Stimulated activated CD4-positive, alpha-beta T cell treated with anti-CD3 and anti-CD28 coated beads, Interleukin-1b, Interleukin-23, amount 100 ng/mL, for 24 hours (primary cell): ENCODE results near the gene RPS15.
"Not testable (repeated sequence)": the region's sequence is repeated elsewhere in the genome, so short reads cannot be mapped to it uniquely, and the experiment has no call there.

Experiments
- DNase-seq, 4 experiments: peaks; one replicate each; pipeline ENCODE4 v3.0.0-alpha.2; 2020; ENCODE audit warnings: low read depth in 4 of 4, low spot score in 1 of 4

RPS15 gene

DNA sequence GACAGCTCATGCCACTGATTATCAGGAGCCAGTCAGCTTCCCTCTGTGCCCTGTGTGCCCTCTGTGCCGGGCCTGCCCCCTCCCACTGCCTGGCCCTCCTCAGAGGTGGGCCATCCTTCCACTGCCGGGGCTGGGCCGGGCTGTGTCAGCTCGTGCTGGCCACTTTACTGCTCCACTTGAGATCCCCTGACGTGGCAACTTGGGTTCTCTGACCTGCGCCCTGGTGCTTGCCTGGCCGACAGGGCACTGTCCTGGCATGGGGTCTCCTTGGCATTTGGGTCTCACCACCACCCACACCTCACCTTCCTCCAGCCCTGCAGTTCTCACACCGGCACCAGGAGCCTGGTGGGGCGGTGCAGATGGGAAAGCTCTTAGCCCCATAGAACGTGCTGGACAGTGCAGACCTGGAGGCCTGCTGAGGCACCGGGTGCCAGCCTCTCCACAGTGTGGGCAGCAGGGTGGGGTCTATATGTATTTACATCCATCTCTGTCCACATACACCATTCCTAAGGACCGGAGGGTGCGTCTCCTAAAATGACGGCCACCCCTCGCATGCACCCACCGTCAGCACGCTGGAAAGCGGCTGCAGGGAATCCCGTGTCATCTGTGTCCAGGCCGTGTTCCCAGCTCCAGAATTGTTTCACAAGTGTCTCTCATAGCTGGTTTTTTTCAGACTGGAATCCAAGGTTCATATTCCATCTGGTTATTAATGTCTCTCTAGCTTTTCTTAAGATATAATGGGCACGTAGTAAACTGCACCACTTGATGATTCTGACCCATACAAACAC lies 19.1 kb upstream of the RPS15 start:
- DNase-seq, result no peak

DNA sequence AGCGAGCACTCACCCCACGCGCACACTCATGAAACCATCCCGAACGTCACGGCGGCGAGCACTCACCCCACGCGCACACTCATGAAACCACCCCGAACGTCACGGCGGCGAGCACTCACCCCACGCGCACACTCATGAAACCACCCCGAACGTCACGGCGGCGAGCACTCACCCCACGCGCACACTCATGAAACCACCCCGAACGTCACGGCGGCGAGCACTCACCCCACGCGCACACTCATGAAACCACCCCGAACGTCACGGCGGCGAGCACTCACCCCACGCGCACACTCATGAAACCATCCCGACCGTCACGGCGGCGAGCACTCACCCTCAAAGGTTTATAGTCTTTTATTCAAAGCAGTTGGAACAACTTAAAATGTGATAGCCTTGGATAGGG lies 18.1 kb upstream of the RPS15 start:
- not testable (repeated sequence) for DNase-seq

DNA sequence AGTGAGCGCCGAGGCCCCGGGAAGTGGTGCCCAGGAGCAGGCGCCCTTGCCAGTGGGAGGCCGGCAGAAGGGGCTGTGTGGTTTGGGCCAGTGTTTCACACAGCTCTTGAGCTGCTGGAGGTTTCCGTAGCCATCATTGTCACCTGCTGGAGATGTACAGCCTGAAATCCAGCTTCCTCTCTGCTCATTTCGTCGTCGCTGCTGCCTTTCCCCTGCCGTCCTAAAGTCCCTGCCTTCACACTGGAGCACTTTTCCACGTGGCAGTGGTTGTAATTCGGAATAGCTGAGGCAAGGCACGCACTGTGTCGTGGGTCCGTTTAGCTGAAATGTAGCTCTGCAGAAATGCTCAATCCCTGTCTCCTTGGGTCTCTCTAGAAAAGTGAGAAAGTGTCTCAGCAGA lies 17.6 kb upstream of the RPS15 start:
- DNase-seq, result no peak

DNA sequence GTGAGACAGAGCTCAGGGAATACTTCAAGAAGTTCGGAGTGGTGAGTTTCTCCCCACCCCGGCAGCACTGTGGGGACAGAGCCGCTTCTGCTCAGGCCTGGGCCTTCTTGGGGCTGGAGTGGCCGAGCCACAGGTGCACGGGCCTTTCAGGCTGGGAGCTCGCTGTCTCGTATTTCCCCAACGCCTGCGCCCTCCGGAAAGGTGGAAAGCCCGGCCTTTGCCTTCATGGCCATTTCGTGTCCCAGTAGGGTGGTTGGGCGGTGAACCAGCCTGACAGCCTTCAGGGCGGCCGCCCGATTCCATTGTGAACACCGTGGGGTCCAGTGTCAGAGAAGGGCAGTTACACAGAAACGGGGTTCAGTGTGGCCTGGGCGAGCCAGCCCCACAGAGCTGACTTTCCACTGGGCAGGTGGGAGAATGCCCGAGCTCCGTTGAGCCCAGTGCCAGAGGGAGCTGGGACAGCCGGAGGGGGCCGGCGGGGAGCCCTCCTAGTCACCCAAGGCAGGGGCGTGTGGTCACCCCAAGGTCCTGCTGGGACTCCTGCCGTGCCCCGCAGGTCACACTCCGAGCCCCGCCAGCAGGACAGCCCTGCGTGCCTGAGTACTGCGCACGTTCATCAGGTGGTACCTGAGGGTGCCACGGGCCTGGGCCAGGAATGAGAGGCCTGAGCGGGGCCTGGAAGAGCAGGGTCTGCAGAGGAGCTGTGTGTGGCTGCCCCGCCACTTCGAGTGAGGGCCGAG lies 16.8 kb upstream of the RPS15 start:
- DNase-seq, result no peak

DNA sequence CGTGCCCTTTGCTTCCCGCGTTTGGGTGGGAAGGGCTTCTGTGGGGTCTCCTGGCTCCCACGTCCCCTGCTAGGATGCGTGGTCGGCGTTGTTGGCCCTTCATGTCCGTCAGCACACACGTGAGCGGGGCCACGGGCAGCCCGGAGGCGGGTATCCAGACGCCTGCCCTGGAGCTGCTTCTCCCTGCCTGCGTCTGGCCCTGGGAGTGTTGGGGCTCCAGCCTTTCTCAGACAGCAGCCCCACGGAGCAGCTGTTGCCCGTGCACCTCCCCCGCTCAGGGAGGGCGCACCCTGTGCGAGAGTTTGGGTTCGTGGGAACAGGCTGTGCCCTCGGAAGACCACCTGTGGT lies 16.3 kb upstream of the RPS15 start:
- no peak for DNase-seq

DNA sequence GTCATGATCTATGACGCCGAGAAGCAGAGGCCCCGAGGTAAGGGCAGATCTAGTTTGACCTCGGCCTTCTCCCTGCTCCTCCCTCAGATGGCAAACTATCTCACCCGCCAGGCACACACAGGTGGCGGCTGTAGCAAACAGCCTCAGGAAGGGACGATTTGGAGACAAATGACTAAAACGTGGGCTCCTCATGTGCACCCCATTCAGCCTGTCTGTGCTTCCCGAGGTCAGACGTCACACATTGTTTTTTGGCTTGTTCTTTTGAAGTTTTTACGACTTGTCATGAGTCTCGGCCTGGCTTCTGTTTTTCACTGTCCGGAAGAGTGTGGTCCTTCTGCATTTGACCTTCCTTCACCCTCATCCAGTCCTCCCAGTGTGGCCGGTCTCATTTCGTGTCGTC lies 15.8 kb upstream of the RPS15 start:
- DNase-seq, result no peak

DNA sequence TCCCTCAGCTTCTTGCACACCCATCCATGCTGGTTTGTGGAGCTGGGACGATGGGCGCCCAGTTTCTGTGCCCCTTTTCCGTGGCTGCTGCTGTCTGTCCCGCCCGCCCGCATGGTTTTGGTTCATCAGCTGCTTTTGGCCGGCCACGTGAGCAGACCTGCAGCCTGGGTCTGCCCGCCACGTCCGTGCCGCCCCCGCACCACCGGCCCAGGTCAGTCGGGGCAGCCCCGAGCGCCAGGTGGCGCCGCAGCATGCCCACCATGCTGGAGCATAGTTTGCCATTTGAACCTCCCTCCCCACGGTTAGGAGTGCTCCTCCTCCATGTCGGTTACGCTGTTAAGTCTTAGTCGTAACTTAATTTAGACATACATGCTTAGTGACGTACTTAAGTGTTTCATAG lies 15.3 kb upstream of the RPS15 start:
- DNase-seq, result no peak

DNA sequence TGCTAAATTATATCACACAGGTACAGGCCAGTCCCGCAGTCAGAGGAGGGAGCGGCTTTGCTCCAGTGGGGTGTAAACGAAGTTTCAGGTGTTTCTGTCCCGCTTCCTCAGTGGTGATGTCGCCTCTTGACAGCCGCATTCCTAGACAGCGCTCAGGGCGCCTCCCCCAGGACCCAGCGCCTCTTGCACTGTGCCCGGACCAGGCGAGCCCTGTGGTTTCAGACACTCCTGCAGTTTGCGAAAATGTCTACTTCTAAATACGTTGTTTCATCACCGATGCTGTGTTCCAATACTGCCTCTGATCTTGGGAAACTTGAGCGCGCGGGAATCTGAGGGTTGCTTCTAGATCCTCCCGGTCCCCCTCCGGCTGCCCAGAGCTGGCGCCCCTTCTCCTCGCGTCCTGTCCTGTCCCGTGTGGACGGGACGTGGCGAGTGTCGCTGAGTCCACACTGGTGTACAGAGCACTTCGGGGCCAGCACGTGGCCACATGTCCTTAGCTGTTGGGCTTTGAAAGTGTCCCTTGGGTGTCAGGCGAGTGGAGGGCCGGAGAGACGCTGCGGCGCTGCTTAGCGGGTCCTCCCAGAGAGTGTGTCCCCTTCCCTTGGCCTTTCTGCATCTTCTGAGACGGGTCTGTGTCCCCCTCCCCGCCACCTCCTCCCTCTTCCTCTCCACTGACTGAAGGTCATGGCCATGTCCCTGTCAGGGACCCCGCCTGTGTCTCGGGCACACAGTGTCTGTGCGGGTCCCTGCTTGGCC lies 14.6 kb upstream of the RPS15 start:
- DNase-seq, result no peak

DNA sequence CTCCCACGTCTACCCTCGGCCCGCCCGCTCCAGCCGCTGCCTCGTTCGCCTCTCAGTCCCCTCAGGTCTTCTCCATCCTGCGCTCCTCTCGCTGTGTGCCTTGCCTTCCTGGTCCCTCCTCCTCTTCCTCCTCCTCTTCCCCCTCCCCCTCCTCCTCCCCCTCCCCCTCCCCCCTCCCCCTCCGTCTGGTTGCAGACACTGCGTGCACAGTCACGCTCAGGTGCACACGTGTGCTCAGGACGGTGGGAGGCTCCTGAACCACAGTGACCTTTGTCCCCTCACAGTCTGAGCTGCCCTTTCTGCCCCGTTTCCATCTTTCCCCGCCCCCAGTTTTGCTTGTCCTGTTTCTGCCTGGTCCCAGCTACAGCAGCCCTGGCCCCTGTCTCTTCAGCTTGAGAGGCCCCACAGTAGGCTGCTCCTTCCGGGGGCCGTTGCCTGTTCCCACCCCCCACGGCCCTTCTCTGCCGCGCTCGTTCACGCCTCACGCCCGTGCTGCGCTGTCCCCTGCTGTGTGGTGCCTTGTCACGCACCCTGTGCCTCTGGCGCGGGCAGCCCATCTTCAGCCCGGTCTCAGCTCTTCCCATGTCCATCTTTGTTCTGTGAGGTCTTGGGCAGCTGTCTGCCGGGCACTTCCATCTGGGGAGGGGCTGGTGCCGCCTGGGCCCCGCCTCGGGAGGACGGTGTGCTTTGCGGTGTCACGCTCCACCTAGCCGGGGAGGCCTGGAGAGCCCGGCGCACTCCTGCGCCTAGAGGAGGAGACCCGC lies 13.8 kb upstream of the RPS15 start:
- DNase-seq, result no peak

DNA sequence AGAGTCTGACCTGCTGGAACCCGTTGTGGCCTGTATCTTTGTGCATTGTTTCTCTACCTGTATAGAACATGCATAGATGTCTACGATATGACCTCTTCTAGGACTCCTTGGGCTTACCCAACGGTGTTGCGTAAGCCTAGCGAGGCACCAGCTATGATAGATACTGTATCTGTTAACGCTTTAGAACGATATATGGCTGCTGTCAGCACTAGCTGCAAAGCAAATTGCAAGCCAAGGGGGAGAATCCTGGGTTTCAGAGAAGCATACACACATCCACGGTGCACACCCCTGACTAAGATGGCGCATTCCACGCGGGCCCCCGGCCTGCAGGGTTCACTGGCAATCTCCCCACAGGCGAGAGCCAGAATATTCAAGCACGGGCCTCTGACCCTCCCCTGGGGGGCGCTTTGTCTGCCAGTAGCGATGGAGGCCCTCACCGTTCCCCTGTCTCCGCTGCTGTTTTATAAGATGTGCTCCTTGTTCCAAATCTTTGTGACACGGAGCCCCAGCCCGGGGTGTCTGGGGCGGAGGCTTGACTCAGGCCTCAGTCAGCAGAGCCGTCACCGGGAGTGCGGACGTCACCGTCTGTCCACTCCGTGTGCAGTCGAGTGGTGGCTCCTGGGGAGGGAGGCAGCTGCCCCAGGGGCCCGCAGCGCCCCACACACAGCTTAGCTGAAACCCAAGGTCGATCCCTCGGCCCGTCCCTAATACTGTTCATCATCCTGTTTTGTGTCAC lies 12.9 kb upstream of the RPS15 start:
- no peak for DNase-seq

DNA sequence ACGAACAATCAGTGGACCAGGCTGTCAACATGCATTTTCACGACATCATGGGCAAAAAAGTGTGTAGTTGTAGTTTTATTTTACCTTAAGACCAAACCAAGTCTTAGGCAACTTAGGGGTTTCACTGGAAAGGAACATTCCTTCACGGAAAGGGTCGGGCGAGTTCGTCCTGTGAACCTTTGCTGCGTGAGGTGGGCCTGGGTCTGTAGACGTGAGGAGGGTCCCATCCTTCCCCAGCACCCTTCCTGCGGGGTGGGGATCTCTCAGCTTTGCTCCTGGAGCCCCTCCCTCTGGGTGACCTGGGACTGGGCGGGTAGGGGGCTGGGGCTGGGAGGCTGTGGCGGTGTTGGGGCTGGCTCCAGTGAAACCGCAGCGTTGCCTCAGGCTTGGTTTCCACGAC lies 12.3 kb upstream of the RPS15 start:
- DNase-seq, result no peak

DNA sequence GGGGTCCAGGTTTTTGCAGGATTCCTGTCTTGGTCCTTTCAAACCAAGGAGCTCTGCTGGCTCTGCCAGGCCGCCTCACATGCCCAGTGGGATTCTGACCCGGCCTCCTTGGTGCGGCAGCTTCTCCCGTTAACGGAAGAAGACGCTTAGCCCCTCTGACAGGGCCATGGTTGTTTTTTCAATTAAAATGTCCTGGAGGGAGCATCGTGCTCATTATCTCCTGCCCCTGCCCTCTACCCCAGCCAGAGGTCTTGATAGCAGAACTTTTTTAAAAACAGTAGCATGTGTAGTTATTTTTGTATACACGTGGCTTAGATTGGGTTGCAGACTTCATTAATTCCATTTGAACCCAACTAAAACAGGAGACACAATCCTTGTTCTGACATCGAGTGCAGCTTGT lies 11.5 kb upstream of the RPS15 start:
- DNase-seq, result no peak

DNA sequence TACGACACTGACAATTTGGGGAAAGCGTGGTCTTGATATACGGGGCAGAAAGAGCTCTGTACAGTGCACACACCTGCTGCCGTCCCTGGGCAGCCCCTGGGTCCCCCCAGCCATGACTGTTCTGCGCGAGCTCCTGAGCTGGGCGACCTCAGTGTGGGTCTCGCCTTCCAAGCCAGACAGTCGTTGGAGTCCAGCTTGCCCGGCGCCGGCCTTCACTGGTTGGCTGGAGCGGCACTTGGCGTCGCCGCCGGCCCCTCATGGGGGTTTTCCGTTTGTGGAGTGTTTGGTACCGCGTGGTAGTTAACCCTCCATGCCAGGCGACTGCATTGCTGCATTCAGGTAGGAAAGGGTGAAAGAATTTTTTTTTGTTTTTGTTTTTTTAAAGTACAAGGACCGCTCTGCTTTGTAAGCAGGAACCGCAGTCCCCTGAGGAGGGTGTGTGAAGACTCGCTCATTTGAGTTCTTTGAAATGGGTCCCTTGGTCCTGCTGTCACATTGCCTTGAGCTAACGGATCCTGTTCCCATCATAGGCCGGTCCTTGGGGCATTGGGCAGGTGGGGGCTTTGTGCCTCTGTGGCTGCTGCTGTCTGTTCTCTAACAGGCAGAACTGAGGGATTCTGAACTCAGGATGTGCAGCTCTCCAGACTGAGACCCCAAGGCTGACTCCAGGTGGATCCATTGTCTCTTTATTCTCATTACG lies 10.8 kb upstream of the RPS15 start:
- DNase-seq, result no peak

DNA sequence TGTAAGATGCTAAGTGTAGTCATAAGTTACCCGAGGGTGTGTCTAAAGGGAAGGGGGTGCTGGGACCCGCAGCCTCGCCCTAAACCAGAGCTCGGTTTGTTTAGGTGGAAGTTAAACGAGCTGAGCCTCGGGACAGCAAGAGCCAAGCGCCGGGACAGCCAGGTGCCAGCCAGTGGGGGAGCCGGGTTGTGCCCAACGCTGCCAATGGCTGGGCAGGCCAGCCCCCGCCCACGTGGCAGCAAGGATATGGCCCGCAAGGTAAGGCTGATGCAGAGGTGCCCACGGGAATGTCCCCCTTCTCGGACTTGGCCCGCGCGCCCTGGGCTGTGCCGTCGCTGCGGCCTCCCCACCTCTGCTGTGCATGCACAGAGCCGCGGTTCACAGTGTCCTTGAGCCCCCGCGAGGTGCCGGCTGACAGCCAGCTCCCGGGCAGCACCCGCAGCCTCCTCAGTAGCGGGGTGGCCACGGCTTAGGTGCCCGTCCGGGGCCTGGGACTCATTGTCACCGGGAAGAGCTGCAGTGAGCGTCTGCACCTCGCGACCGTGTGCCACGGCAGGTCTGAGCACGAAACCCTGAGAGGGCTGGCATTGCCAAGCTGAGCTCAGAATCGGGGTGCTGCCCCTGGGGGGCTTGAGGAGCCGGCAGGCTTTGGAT lies 9.3 kb upstream of the RPS15 start:
- DNase-seq, result no peak

DNA sequence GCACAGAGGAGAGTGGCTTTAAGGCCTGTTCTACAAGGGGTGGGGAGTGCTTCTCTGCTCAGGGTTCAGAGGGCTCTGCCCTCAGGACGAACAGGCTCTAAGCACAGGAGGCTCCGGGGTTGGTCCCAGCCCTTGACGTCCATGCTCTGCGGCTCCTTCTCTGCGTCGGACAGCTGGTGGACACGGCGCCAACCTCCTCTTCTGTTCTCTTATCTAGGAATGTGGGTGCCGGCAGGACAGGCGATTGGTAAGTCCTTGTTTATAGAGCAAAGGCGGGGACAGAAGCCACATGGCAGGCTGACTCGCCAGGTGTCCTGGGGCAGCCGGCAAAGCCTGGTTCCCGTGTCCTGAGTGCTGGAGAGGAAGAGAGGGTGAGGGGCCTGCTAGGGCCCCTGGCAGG lies 8.4 kb upstream of the RPS15 start:
- DNase-seq, result no peak

DNA sequence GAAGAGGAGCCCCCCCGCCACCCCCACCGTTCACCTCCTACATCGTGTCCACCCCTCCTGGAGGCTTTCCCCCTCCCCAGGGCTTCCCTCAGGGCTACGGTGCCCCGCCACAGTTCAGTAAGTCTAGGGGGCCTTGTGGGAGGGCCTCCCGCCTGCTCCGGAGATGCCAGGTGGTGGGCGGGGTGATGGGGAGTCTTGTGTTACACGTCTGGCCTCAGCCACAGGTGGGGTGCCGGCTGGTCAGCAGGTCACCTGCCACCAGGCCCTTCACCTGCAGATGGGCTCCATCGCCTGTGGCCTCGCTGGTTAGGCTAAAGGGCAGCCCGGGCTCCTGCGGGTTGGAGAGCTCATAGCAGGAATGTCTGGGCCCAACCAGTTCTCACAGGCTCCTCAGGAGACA lies 8.0 kb upstream of the RPS15 start:
- no peak for DNase-seq

DNA sequence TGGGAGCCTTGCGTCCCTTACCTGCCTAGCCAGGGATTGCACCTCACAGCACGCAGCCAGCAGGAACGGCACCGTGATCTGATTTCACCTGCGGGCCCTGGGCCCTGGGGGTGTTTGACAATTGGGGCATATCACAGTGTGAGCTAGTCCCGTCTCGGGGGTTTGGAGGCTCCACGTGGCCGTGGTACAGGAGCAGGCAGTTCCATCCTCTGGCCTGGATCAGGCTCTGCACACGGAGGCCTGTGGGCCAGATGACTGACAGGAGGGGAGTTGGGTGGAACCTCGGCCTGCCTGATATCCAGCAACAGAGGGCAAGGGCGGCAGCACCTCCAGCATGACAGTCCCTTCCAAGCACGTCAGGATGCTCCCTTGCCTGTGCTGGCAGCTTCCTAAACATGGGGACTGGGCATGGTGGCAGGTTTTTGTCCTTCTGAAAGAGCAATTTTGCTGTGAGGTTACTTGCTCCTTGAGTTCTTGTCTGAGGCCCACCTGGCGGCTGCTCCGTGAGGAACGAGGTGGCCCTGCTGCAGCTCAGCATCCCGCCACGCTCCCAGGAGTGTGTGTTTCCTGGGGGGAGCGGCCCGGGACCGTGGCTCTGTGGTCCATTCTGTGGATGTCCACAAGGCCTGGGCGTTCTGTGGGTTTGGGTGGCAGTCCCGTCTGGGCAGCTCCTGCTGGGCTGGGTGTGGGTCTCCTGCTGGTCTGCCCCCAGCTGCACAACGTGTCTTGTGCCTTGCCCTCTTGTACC lies 6.3 kb upstream of the RPS15 start:
- DNase-seq, result no peak

DNA sequence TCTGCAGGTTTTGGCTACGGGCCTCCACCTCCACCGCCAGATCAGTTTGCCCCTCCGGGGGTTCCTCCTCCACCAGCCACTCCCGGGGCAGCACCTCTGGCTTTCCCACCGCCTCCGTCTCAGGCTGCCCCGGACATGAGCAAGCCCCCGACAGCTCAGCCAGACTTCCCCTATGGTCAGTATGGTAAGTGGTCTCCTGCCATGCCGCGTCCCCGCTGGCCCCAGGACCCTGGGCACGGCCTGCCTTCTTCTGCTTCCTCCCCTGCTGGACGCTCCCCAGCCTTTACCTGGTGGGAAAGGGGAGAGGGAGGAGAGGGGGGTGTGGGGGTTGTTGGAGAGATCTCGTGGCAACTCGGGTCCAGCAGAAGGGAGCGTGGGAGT lies 5.7 kb upstream of the RPS15 start:
- no peak for DNase-seq
